Activated CD4-positive, alpha-beta T cell treated with anti-CD3 and anti-CD28 coated beads, Interleukin-2, Interleukin-4, amounts not matched to agents 100 ng/mL and 50 ng/mL, durations not matched to agents 16 hours and 8 hours (primary cell): ENCODE results near the gene SESN1.
"Not testable (repeated sequence)": the region's sequence is repeated elsewhere in the genome, so short reads cannot be mapped to it uniquely, and the experiment has no call there.

ENCODE experiments used
- DNase-seq: peaks from one replicate; pipeline ENCODE4 v3.0.0-alpha.2; 2020; ENCODE audit warnings: low spot score

SESN1 gene

DNA sequence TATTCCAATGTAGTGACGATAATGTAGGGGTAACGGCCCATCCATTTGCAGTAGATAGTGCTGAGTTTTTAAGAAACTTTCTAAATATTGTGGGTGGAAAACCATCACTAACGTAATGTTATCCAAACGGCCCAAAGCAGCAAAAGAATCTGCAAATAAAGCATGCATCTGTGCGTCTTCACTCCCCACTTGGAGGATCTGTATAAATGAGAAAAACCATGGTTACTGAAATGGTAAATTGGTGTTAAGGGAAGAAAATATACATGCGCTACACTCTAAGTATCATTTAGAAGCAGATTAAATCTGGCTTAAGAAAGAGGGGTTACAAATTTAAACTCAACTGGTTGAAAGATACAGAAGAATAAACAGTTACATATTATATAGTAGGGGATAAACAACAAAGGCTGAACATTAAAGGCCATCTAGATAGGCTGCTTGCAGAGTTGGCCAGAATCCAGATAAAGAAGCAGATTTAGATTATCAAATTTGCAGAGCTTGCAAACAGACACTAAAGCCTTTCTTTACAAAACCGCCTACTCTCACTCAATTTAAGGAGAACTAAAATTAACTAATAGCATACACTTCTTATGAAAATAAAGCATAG is 93.3 kb downstream of the SESN1 start:
- DNase-seq, result no peak

DNA sequence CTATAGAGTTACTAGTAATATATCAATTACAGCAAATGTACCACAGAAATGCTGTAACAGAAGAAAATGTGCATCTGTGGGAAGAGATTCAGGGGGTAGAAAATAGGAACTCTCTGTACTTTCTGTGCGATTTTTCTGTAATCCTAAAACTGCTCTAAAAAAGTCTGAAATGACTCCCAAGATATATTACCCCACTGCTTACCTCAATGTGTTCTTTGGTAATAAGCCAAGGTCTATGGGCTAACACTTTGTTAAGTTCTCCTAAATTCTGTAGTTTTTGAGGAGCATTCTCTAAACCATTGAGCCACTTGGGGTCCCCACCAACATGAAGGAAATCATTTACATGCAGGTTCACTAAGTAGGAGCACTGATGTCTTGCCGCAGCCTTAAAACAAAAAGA is 94.4 kb downstream of the SESN1 start:
- DNase-seq, result no peak

- DNase-seq, result no peak
Observed at GRCh38 chr6:108999428-108999827, 95.2 kb downstream of the SESN1 start.

DNA sequence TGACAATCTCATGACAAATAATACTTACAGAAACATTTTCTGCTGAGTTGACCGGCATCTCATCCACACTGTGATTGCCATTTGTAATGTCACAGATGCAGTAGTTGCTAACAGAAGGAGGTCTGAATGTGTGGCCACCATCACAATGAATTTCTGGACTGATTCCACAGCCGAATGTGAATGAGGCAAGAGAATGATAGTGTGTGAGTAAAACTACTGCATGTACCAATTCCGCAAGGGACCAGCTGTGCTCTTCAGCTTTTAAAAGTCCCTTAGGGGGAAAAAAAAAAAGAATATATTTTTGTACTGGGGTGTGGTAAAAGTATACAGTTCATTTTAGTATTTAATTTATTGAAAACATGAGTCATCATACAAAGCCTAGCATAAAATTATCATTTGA is 96.2 kb downstream of the SESN1 start:
- no peak for DNase-seq

- no peak for DNase-seq
Observed at GRCh38 chr6:108996208-108996607, 98.4 kb downstream of the SESN1 start.

- no peak for DNase-seq
Observed at GRCh38 chr6:108995296-108995695, 99.3 kb downstream of the SESN1 start.

DNA sequence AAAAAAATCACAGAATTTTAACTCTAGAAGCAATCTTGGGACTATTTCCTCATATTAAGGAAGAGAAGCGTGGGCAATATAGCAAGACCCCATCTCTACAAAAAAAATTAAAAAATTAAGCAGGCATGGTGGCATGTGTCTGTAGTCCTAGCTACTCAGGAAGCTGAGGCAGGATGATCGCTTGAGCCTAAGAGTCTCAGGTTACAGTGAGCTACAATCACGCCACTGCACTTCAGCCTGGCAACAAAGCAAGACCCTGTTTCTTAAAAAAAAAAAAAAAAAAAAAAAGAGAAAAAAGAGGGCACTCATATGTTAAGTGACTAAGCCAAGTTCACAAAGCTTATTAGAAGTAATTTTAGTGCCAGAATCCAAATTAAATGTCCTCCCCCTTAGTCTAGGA is 100.8 kb downstream of the SESN1 start:
- DNase-seq, result no peak

GRCh38 chr6:108989700-108990099 is 104.9 kb downstream of the SESN1 start:
- no peak for DNase-seq

DNA sequence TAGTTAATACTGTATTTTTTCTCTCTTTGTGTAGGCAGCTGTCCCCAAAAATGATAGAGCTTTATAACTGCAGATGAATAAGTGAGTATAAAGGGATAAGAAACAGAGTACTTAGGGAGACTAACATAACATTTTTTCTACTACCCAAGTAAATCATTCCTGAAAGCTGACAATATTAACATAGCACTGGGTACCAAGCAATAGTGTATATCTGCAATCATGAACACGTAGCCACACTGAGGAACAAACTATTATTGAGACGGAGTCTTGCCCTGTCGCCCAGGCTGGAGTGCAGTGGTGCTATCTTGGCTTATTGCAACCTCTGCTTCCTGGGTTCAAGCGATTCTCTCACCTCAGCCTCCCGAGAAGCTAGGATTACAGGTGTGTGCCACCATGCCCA is 105.9 kb downstream of the SESN1 start:
- DNase-seq, result no peak

- no peak for DNase-seq
Observed at GRCh38 chr6:108988296-108988695, 106.3 kb downstream of the SESN1 start.

GRCh38 chr6:108987156-108987555 is 107.5 kb downstream of the SESN1 start:
- no peak for DNase-seq

DNA sequence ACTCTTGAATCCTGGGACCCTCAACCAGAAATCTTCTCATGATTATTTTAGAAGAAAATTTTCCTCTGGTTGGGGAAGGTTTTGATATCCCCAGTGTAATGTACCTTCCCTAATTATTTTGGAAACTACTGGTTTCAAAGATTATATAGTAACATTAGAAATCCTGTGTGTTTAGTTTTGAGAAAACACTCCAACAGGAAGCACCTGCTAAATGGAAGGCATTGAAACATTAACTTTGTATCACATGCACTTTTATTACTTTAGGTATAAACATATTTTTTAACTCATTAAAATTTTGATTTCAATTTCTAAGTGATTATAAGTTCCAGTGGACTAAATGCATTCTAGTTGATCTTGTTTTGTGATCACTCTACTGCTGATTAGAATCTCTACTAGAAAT is 109.3 kb downstream of the SESN1 start:
- DNase-seq, result no peak

DNA sequence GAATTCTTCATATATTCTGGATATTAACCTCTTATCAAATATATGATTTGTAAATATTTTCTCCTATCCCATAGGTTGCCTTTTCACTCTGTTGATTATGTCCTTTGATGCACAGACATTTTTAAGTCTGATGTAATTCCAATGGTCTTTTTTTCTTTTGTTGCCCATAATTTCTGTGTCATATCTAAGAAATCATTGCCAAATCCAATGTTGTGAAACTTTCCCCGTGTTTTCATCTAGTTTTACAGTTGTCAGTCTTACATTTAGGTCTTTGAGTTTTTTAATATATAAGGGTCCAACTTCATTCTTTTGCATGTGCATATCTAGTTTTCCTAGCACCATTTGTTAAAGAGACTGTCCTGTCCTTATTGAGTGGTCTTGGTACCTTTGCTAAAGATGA is 111.5 kb downstream of the SESN1 start:
- DNase-seq, result no peak

GRCh38 chr6:108982154-108983113 is 112.2 kb downstream of the SESN1 start:
- DNase-seq, result no peak

- not testable (repeated sequence) for DNase-seq
Observed at GRCh38 chr6:108978638-108979037, 116.0 kb downstream of the SESN1 start.

- DNase-seq, result no peak
Observed at GRCh38 chr6:108974201-108974600, 120.4 kb downstream of the SESN1 start.

GRCh38 chr6:108969776-108970175 is 124.9 kb downstream of the SESN1 start:
- no peak for DNase-seq

GRCh38 chr6:108968325-108969316 is 126.0 kb downstream of the SESN1 start:
- DNase-seq, result no peak

- DNase-seq, result no peak
Observed at GRCh38 chr6:108966855-108967755, 127.5 kb downstream of the SESN1 start.

DNA sequence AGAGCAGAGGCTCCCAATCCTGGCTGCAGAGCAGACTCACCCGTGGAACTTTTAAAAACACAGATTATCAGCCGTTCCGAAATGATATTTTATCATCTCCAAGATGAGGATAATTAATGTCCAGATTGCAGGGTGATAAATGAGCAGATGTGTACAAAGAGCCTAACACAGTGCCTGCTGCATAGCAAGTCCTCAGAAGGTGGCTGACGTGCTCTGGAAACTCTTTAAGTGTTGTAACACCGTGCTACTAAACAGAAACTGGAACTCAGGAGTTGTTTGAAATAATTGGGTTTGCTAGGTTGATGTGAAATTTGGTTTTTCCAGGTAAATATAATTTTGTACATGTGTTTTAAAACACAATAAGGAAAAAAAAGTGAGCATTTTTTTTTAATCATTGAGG is 128.4 kb downstream of the SESN1 start:
- no peak for DNase-seq

DNA sequence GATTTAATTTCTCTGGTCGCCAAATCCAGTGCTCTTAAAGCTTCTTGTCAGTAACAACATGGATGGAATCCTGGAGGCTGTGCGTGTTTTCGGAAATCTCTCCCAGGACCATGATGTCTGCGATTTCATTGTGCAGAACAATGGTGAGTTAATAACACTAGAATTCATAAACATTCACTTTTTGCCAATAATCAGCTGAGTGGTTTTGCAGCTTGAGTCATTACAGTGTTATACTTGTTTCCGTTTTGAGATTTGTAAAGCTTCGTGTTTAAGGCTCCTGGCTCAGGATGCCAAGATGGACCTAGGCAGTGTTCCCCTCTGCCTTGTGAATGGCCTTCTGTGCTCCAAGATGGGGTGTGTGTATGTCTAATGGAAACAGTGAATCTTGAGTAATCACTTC is 132.7 kb downstream of the SESN1 start:
- no peak for DNase-seq
